Caco-2 (cell line): ENCODE data around the gene MRRF. TPM values are rescaled to one million over a fixed set of nuclear protein-coding genes. Genes with fewer than 3 reads are reported as not detected.

Source experiments
- BruUV-seq: library from RNA; stranded (reverse); fragments of 400-500 nt; replicated peaks from 2 replicates; lab custom pipeline; 2021; lab: Mats Ljungman, UMichigan
- CTCF ChIA-PET: fragments of 300-600 bp; sonication (Branson Sonifier 250); formaldehyde crosslinking; loops from one replicate; lab custom pipeline; 2022; ENCODE audit warnings: antibody characterized with exemption; lab: Charles Lee
- POLR2A ChIA-PET: fragments of 300-600 bp; sonication (Branson Sonifier 250); formaldehyde crosslinking; loops from one replicate; lab custom pipeline; 2022; ENCODE audit warnings: antibody characterized with exemption; lab: Charles Lee
- DNase-seq, 2 experiments: peaks; one replicate each; pipeline versions ENCODE4 v3.0.0 to v3.0.0-alpha.2; 2020 to 2022
- H3K27me3 ChIP-seq: replicated peaks from 2 replicates; pipeline ENCODE4 v1.6.0; 2011; ENCODE audit warnings: low read length; ENCODE audit not compliant: control insufficient read depth, insufficient read depth
- H3K36me3 ChIP-seq: 2 replicates; pipeline ENCODE4 v1.5.1; 2011; ENCODE audit warnings: low read length; ENCODE audit not compliant: control insufficient read depth, insufficient read depth
- H3K4me1 ChIP-seq: fragments of 250-450 bp; sonication (Bioruptor Pico); 2 replicates; pipeline ENCODE4 v1.5.1; 2020; ENCODE audit warnings: mild to moderate bottlenecking
- H3K4me3 ChIP-seq: 2 replicates; pipeline ENCODE4 v1.5.1; 2011; ENCODE audit warnings: low read depth, mild to moderate bottlenecking, control low read depth, low read length
- H3K9me3 ChIP-seq: fragments of 250-450 bp; sonication (Bioruptor Pico); 2 replicates; pipeline ENCODE4 v1.5.1; 2020; ENCODE audit warnings: mild to moderate bottlenecking, moderate library complexity
- H3K27ac Mint-ChIP-seq: one replicate; pipeline ENCODE4 v1.8.0; 2022; ENCODE audit warnings: mixed read lengths; ENCODE audit not compliant: unreplicated experiment
- H3K27me3 Mint-ChIP-seq: one replicate; pipeline ENCODE4 v1.8.0; 2022; ENCODE audit warnings: mixed read lengths; ENCODE audit not compliant: insufficient read depth, unreplicated experiment
- H3K36me3 Mint-ChIP-seq: one replicate; pipeline ENCODE4 v1.8.0; 2022; ENCODE audit warnings: mild to moderate bottlenecking, mixed read lengths; ENCODE audit not compliant: insufficient read depth, unreplicated experiment
- H3K4me1 Mint-ChIP-seq: one replicate; pipeline ENCODE4 v1.8.0; 2022; ENCODE audit warnings: low read depth, mixed read lengths; ENCODE audit not compliant: unreplicated experiment
- H3K4me3 Mint-ChIP-seq: one replicate; pipeline ENCODE4 v1.8.0; 2022; ENCODE audit warnings: mild to moderate bottlenecking, moderate library complexity, mixed read lengths; ENCODE audit not compliant: unreplicated experiment
- H3K9me3 Mint-ChIP-seq: one replicate; pipeline ENCODE4 v1.8.0; 2022; ENCODE audit warnings: mixed read lengths; ENCODE audit not compliant: unreplicated experiment
- CTCF ChIP-seq, 2 experiments: fragments of 200-600 bp in 1 of 2; IDR thresholded peaks; 1 replicate in 1 of 2; 2 replicates in 1 of 2; pipeline versions ENCODE4 v1.5.1 to v1.8.0; 2011 to 2022; ENCODE audit warnings: antibody characterized with exemption in 1 of 2, control low read depth in 1 of 2, inconsistent platforms in 1 of 2, low read depth in 1 of 2, low read length in 1 of 2, mild to moderate bottlenecking in 1 of 2, moderate library complexity in 1 of 2; ENCODE audit not compliant: insufficient read depth in 1 of 2, severe bottlenecking in 1 of 2, unreplicated experiment in 1 of 2
- intact Hi-C: fragments of 100-400 bp; cut with micrococcal nuclease; formaldehyde crosslinking; loops from one replicate; pipeline ENCODE4 v1.10.0; 2022; ENCODE audit not compliant: unreplicated experiment
- total RNA-seq: library from RNA; stranded (reverse); gene quantifications from 2 replicates; pipeline ENCODE4 v1.2.3, GENCODE V29; 2022

Gene MRRF
- total RNA-seq, 1 experiment from 2014 or later = 64.6 TPM

DNA sequence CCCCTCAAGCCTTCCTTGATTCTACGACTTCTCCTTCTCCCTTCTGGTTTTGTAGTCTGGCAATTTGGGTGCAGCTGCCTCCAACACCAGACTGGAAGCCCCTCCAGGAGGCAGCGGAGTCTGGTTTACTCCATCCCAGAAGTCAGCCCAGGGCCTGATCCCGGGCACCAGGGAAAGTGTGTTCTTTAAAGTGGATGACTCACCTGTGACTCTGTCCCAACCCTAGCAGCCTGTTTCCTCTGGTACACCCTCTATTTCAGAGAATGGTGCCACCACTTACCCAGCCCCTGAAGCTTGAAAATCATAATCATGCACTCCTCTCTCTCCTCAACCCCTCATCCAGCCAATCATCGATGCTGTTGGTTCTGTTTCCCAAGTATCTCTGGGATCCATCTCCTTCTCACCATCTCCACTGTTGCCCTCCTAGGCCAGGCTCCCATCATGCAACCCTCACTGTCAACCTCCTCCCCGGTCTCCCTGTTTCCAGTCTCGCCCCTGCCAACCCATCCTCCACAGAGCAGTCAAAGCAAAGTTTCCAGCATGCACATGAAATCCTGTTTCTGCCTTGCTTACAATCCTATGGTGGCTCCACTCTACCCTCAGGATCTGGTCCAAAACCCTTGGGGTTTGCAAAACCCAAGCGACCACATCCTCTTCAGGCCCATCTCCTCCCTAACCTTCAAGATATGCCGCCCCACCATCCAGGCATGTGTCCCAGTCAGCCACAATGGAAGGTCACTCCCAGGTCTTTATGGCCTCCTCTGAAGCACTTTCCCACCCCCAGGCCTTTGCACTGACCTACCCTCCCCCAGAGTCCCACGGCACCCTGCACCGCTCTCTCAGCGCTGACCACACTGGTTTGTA lies 46.4 kb upstream of the MRRF start:
- POLR2A ChIA-PET = no interaction called here
- intact Hi-C loops = no loop called here
- no peak overlapping the region for H3K27ac Mint-ChIP-seq
- H3K36me3 Mint-ChIP-seq = no peaks in the 10 kb centered on the region
- no peaks in the 10 kb centered on the region for H3K4me1 Mint-ChIP-seq
- CTCF ChIA-PET = interaction anchor here (0.6 kb wide), 2 partner anchors 46 to 859 kb away, joined by 3 to 4 read pairs; partner anchors contain the start of genes MRRF and RBM18
- peaks cover 3% of the 10 kb centered on the region for H3K27me3 Mint-ChIP-seq
- H3K4me3 Mint-ChIP-seq = no peak overlapping the region
- no peaks in the 10 kb centered on the region for H3K36me3 ChIP-seq
- H3K9me3 Mint-ChIP-seq = no peaks in the 10 kb centered on the region
- H3K9me3 ChIP-seq = no peaks in the 10 kb centered on the region
- no peaks in the 10 kb centered on the region for H3K27me3 ChIP-seq
- no peaks in the 10 kb centered on the region for H3K4me1 ChIP-seq
- no peak for DNase-seq
- TF ChIP-seq CTCF (IDR thresholded peaks at IDR 0.05; ENCODE audit: insufficient read depth in 1 of 2, low read depth in 1 of 2, low read length in 1 of 2, severe bottlenecking in 1 of 2, unreplicated experiment in 1 of 2) = no peak
- no TSS peak for BruUV-seq
- H3K4me3 ChIP-seq = no peak overlapping the region

- no peak for TF ChIP-seq CTCF (IDR thresholded peaks at IDR 0.05; ENCODE audit: insufficient read depth in 1 of 2, low read depth in 1 of 2, low read length in 1 of 2, severe bottlenecking in 1 of 2, unreplicated experiment in 1 of 2)
- no peak for DNase-seq
- peaks cover 3% of the 10 kb centered on the region for H3K27me3 Mint-ChIP-seq
- H3K9me3 ChIP-seq = no peaks in the 10 kb centered on the region
- no peaks in the 10 kb centered on the region for H3K36me3 Mint-ChIP-seq
- H3K4me3 ChIP-seq = no peak overlapping the region
- ChIA-PET CTCF (no interaction called here), POLR2A (no interaction called here)
- H3K27me3 ChIP-seq = no peaks in the 10 kb centered on the region
- no peak overlapping the region for H3K27ac Mint-ChIP-seq
- intact Hi-C loops = no loop called here
- H3K4me1 ChIP-seq = no peaks in the 10 kb centered on the region
- no peaks in the 10 kb centered on the region for H3K9me3 Mint-ChIP-seq
- H3K36me3 ChIP-seq = no peaks in the 10 kb centered on the region
- H3K4me3 Mint-ChIP-seq = no peak overlapping the region
- no TSS peak for BruUV-seq
- H3K4me1 Mint-ChIP-seq = no peaks in the 10 kb centered on the region
These were observed 45.5 kb upstream of the MRRF start for GRCh38 chr9:122218935-122219855.
